HCT116 (cell line): ENCODE results near the gene UBASH3B. TPM values are rescaled to one million over a fixed set of nuclear protein-coding genes. Genes with fewer than 3 reads are reported as not detected.

Experiments
- ATAC-seq: fragments of 200-7000 bp; cut with Tn5 transposase; 2 replicates; pipeline ENCODE4 v1.9.1; 2020; ENCODE audit warnings: mild to moderate bottlenecking, moderate library complexity
- BruUV-seq: library from RNA; stranded (reverse); fragments of 400-500 nt; replicated peaks from 2 replicates; lab custom pipeline; 2021; lab: Mats Ljungman, UMichigan
- CTCF ChIA-PET: fragments of 300-600 bp; sonication (Branson Sonifier 250); formaldehyde crosslinking; loops from one replicate; lab custom pipeline; 2021; ENCODE audit warnings: antibody characterized with exemption; lab: Charles Lee
- POLR2A ChIA-PET: fragments of 300-600, 350-600 bp; sonication (Branson Sonifier 250); formaldehyde crosslinking; loops from one replicate; lab custom pipeline; 2021; ENCODE audit warnings: antibody characterized with exemption; lab: Charles Lee
- RAD21 ChIA-PET, 2 experiments: fragments of 300-600 bp; sonication (Branson Sonifier 250); formaldehyde crosslinking; loops; one replicate each; lab custom pipeline; 2023; ENCODE audit warnings: low total read pairs in 2 of 2; ENCODE audit not compliant: uncharacterized antibody in 2 of 2, unreplicated experiment in 2 of 2, low non-redundant PET in 1 of 2; lab: Charles Lee
- DNase-seq: peaks from one replicate; pipeline ENCODE4 v3.0.0-alpha.2; 2010; ENCODE audit warnings: low read depth, low spot score
- H2AFZ ChIP-seq: fragments of 200-600 bp; shearing (Covaris generic), sonication (generic); 2 replicates; pipeline ENCODE4 v1.6.1; 2017; ENCODE audit warnings: low read depth, mixed run types, mixed read lengths, antibody characterized with exemption, low read length; ENCODE audit not compliant: poor library complexity, severe bottlenecking
- H3K27ac ChIP-seq: 2 replicates; pipeline ENCODE4 v1.5.1; 2012; ENCODE audit warnings: low read depth, low read length
- H3K27me3 ChIP-seq: fragments of 200-600 bp; sonication (generic); 2 replicates; pipeline ENCODE4 v1.6.1; 2016; ENCODE audit warnings: mixed run types, low read length, mixed read lengths; ENCODE audit not compliant: insufficient read depth
- H3K36me3 ChIP-seq, 2 experiments: fragments of 200-500 bp in 1 of 2; fragments of 200-600 bp in 1 of 2; sonication (Bioruptor generic) in 1 of 2; sonication (generic) in 1 of 2; 2 replicates each; pipeline versions ENCODE4 v1.5.1 to v1.6.1; 2014 to 2016; ENCODE audit warnings: low read length in 2 of 2, inconsistent platforms in 1 of 2, mixed read lengths in 1 of 2, mixed run types in 1 of 2; ENCODE audit not compliant: insufficient read depth in 2 of 2, control insufficient read depth in 1 of 2
- H3K4me1 ChIP-seq, 2 experiments: fragments of 200-600 bp in 1 of 2; sonication (generic) in 1 of 2; 2 replicates each; pipeline versions ENCODE4 v1.5.1 to v1.6.1; 2012 to 2017; ENCODE audit warnings: low read length in 2 of 2, inconsistent platforms in 1 of 2, mild to moderate bottlenecking in 1 of 2, mixed read lengths in 1 of 2, mixed run types in 1 of 2, moderate library complexity in 1 of 2; ENCODE audit not compliant: insufficient read depth in 2 of 2, control insufficient read depth in 1 of 2
- H3K4me2 ChIP-seq: fragments of 200-600 bp; sonication (generic); 2 replicates; pipeline ENCODE4 v1.6.1; 2017; ENCODE audit warnings: mixed run types, low read length, mixed read lengths
- H3K4me3 ChIP-seq, 2 experiments: fragments of 200-600 bp in 1 of 2; sonication (generic) in 1 of 2; replicated peaks in 1 of 2; 2 replicates each; pipeline ENCODE4 v1.5.1; 2011 to 2016; ENCODE audit warnings: low read length in 2 of 2, control low read depth in 1 of 2, low read depth in 1 of 2, mild to moderate bottlenecking in 1 of 2, mixed read lengths in 1 of 2, mixed run types in 1 of 2
- H3K79me2 ChIP-seq: fragments of 200-600 bp; sonication (generic); 2 replicates; pipeline ENCODE4 v1.6.1; 2017; ENCODE audit warnings: mild to moderate bottlenecking, mixed run types, low read length, moderate library complexity, mixed read lengths; ENCODE audit not compliant: insufficient read depth
- H3K9ac ChIP-seq: fragments of 200-600 bp; sonication (generic); 2 replicates; pipeline ENCODE4 v1.6.1; 2016; ENCODE audit warnings: low read length, mixed read lengths
- H3K9me2 ChIP-seq: fragments of 200-600 bp; sonication (generic), shearing (Covaris generic); 2 replicates; pipeline ENCODE4 v1.6.1; 2017; ENCODE audit warnings: mixed run types, mild to moderate bottlenecking, moderate library complexity; ENCODE audit not compliant: insufficient read depth
- H3K9me3 ChIP-seq, 2 experiments: fragments of 200-500 bp in 1 of 2; fragments of 200-600 bp in 1 of 2; sonication (Bioruptor generic) in 1 of 2; sonication (generic) in 1 of 2; 2 replicates each; pipeline ENCODE4 v1.6.1; 2014 to 2017; ENCODE audit warnings: low read length in 2 of 2, mixed read lengths in 2 of 2, inconsistent platforms in 1 of 2, low read depth in 1 of 2, mild to moderate bottlenecking in 1 of 2, mixed run types in 1 of 2, moderate library complexity in 1 of 2; ENCODE audit not compliant: control insufficient read depth in 1 of 2, insufficient read depth in 1 of 2
- H4K20me1 ChIP-seq: fragments of 200-600 bp; sonication (generic), shearing (Covaris generic); 2 replicates; pipeline ENCODE4 v1.6.1; 2017; ENCODE audit warnings: mixed run types, mild to moderate bottlenecking, moderate library complexity; ENCODE audit not compliant: insufficient read depth
- RAD21 ChIP-seq: IDR thresholded peaks from 2 replicates; pipeline ENCODE4 v1.6.1; 2012; ENCODE audit warnings: low read depth, mild to moderate bottlenecking
- SP1 ChIP-seq: IDR thresholded peaks from 2 replicates; pipeline ENCODE4 v1.6.1; 2012; ENCODE audit warnings: low read depth
- TCF7L2 ChIP-seq: IDR thresholded peaks from 2 replicates; pipeline ENCODE4 v1.7.0; 2011; ENCODE audit warnings: borderline replicate concordance, inconsistent platforms; ENCODE audit not compliant: insufficient read depth, insufficient read length; ENCODE audit errors: extremely low read depth
- YY1 ChIP-seq: IDR thresholded peaks from 2 replicates; pipeline ENCODE4 v1.6.1; 2011; ENCODE audit warnings: low read length, low read depth, moderate library complexity, mild to moderate bottlenecking; ENCODE audit not compliant: insufficient replicate concordance; ENCODE audit errors: extremely low read depth
- intact Hi-C: fragments of 100-400 bp; cut with micrococcal nuclease; formaldehyde crosslinking; loops from 2 replicates; pipeline ENCODE4 v1.10.0; 2022
- total RNA-seq: library from RNA; stranded (reverse); gene quantifications from one replicate; pipeline ENCODE4 v1.2.1, GENCODE V29; 2021; ENCODE audit not compliant: unreplicated experiment
- TF ChIP-seq, protein P1 (sequence below): IDR thresholded peaks from 2 replicates; pipeline ENCODE4 v1.6.1; 2012
- TF ChIP-seq, protein P2 (sequence below), 3 experiments: fragments of 200-600 bp in 1 of 3; sonication (generic) in 1 of 3; IDR thresholded peaks in 2 of 3; conservative IDR thresholded peaks in 1 of 3; 2 replicates each; pipeline ENCODE4 v1.5.1; 2012 to 2017; ENCODE audit warnings: low read depth in 2 of 3, low read length in 2 of 3, antibody characterized with exemption in 1 of 3, borderline replicate concordance in 1 of 3, control low read depth in 1 of 3, mild to moderate bottlenecking in 1 of 3, mixed read lengths in 1 of 3, mixed run types in 1 of 3, moderate library complexity in 1 of 3; ENCODE audit not compliant: insufficient read depth in 1 of 3
- TF ChIP-seq, protein P3 (sequence below): IDR thresholded peaks from 2 replicates; pipeline ENCODE4 v1.6.1; 2012; ENCODE audit warnings: low read depth

Gene UBASH3B
- total RNA-seq, 1 experiment from 2014 or later = 40.3 TPM

DNA sequence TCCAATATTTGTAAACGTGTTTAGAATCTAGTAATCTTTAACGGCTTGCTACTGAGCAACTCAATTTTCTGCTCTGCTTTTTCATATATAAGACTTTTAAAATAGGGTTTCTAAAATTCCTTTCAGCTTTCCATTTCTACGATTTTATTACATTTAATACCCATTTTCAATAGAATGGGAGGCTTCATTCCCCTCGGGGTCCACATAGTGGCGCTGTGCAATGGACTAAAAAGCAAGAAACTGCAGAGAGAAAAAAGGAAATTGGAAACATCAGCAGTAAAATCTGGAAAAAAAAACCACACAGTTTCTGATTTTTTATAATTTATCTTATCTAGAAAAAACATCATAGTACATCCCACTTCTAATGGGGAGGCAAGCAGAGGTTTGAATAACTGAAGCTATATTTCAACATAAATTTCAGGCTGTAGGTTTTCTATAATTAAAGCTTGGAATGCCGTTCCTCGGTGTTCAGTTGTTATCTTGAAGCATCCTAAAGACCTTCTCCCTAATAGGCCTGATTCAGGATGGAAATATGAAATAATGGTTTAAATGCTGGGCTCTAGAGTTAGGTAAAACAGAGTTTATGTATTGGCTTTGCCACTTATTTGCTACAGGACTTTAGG, 208.3 kb downstream of the UBASH3B start:
- peak; percentile 58; the same call in 1 of the 2 replicates for ATAC-seq
- DNase-seq = peak; percentile 37
- TF ChIP-seq, protein P1, sequence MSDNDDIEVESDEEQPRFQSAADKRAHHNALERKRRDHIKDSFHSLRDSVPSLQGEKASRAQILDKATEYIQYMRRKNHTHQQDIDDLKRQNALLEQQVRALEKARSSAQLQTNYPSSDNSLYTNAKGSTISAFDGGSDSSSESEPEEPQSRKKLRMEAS = no peak
- TF ChIP-seq YY1 = no peak
- TF ChIP-seq, protein P2, sequence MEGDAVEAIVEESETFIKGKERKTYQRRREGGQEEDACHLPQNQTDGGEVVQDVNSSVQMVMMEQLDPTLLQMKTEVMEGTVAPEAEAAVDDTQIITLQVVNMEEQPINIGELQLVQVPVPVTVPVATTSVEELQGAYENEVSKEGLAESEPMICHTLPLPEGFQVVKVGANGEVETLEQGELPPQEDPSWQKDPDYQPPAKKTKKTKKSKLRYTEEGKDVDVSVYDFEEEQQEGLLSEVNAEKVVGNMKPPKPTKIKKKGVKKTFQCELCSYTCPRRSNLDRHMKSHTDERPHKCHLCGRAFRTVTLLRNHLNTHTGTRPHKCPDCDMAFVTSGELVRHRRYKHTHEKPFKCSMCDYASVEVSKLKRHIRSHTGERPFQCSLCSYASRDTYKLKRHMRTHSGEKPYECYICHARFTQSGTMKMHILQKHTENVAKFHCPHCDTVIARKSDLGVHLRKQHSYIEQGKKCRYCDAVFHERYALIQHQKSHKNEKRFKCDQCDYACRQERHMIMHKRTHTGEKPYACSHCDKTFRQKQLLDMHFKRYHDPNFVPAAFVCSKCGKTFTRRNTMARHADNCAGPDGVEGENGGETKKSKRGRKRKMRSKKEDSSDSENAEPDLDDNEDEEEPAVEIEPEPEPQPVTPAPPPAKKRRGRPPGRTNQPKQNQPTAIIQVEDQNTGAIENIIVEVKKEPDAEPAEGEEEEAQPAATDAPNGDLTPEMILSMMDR (IDR thresholded peaks at IDR 0.05 in 2 of 3, conservative IDR thresholded peaks at IDR 0.05 in 1 of 3; ENCODE audit: borderline replicate concordance in 1 of 3, insufficient read depth in 1 of 3, low read depth in 2 of 3, low read length in 2 of 3) = peak; percentile 88 to 91 (median 88)
- TF ChIP-seq, protein P3, sequence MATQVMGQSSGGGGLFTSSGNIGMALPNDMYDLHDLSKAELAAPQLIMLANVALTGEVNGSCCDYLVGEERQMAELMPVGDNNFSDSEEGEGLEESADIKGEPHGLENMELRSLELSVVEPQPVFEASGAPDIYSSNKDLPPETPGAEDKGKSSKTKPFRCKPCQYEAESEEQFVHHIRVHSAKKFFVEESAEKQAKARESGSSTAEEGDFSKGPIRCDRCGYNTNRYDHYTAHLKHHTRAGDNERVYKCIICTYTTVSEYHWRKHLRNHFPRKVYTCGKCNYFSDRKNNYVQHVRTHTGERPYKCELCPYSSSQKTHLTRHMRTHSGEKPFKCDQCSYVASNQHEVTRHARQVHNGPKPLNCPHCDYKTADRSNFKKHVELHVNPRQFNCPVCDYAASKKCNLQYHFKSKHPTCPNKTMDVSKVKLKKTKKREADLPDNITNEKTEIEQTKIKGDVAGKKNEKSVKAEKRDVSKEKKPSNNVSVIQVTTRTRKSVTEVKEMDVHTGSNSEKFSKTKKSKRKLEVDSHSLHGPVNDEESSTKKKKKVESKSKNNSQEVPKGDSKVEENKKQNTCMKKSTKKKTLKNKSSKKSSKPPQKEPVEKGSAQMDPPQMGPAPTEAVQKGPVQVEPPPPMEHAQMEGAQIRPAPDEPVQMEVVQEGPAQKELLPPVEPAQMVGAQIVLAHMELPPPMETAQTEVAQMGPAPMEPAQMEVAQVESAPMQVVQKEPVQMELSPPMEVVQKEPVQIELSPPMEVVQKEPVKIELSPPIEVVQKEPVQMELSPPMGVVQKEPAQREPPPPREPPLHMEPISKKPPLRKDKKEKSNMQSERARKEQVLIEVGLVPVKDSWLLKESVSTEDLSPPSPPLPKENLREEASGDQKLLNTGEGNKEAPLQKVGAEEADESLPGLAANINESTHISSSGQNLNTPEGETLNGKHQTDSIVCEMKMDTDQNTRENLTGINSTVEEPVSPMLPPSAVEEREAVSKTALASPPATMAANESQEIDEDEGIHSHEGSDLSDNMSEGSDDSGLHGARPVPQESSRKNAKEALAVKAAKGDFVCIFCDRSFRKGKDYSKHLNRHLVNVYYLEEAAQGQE = no peak
- peak; percentile 83 for TF ChIP-seq RAD21
- TF ChIP-seq SP1 = no peak
- TF ChIP-seq TCF7L2 = no peak
- Histone ChIP-seq H3K36me3 (no peaks in the 10 kb centered on the region), H3K27ac (no peak overlapping the region), H3K27me3 (peaks cover 4% of the 10 kb centered on the region; the same call in 1 of the 2 replicates), H3K4me3 (no peak overlapping the region), H4K20me1 (no peaks in the 10 kb centered on the region), H2AFZ (peak overlapping the region; percentile 89), H3K4me2 (peak overlapping the region; percentile 51), H3K9me2 (no peaks in the 10 kb centered on the region), H3K4me1 (peaks cover 0 to 3% of the 10 kb centered on the region in 2 experiments; a peak in 2 of 4 replicates), H3K79me2 (no peaks in the 10 kb centered on the region), H3K9ac (no peak overlapping the region), H3K9me3 (no peaks in the 10 kb centered on the region)
- RAD21 ChIA-PET = interaction anchor here (0.5 to 1.3 kb wide), 8 partner anchors 10 to 233 kb away, joined by 3 to 6 read pairs (median 4); no protein-coding TSS in a partner anchor
- intact Hi-C loops = loop anchor here (1.0 to 5.0 kb wide), 3 partner anchors 159 to 373 kb away; no protein-coding TSS in a partner anchor
- CTCF ChIA-PET = interaction anchor here (0.6 to 6.7 kb wide), 26 partner anchors 10 to 1455 kb away, joined by 3 to 132 read pairs (median 5); partner anchors contain the start of gene HSPA8
- POLR2A ChIA-PET = interaction anchor here (0.7 kb wide), 1 partner anchor 190 kb away, joined by 3 read pairs; no protein-coding TSS in a partner anchor
- BruUV-seq = no TSS peak

Other genes with a start within 250 kb of the UBASH3B start
- gene CRTAM, start 182.8 kb downstream of the UBASH3B start, total RNA-seq = not detected
- 4.8 TPM for gene JHY, start 227.0 kb downstream of the UBASH3B start, total RNA-seq